ENCODE data around the gene PEAK3. TPM values are rescaled to one million over a fixed set of nuclear protein-coding genes. Genes with fewer than 3 reads are reported as not detected.

Gene PEAK3
- total and polyA plus RNA-seq, 8 donors, result 0.07 to 8.5 (median 0.16) TPM

DNA sequence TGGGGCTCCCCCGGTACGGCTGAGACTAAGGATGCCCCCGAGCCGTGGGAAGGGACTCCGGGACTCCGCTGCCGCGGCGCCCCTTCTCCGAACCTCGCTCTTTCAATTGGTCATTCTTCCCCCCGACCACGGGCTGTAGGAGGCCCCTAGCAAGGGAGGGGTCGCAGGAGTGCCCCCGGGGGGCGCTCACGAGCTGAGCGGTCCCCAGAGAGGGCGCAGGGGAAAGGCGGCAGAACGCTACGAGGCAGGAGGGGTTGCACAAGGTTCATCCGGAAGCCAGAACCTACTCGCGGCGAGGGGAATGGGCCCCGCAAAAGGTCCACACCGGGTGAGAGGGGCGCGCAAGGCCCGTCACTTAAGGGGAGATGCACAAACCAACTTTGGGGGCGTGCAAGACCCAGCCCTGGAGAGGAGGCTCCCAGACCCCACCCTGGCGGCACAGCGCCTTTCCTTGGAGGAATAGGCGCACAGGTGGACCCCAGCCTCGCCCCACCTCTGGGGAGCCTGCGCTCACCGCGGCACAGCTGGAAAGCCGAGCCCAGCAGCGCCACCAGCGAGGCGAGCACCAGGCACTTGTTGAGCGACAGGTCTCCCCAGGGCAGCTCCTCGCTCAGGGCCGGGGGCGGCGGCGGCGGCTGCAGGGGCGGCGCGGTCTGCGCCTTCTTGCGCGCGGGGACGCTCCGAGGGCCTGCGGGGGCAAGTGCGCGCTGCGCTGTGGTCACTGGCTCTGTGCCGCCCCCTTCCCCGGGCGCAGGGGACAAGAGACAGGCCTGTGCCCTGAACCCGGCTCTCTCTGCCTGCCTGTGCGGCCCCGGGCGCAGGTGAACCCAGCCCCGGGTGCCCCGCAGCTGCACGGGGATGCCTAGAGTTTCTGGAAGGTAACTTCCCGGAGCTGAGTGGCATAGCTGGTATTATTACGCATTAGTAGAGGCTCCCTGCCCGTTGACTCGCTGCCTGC, 28.6 kb downstream of the PEAK3 start:
- DNase-seq (no peak), ATAC-seq (no peak)
- peaks cover 23 to 41% of the 10 kb centered on the region in 2 donors for H3K4me1 ChIP-seq
- no peaks in the 10 kb centered on the region for H3K9me3 ChIP-seq
- peak overlapping the region in 1 of 2 donors; percentile 3 for H3K4me3 ChIP-seq
- no peak overlapping the region for H3K27ac ChIP-seq
- H3K27me3 ChIP-seq, result peaks cover 53 to 60% of the 10 kb centered on the region in 2 donors
- intact Hi-C loops (cut with DNase I), result no loop called here
- peaks cover 0 to 11% of the 10 kb centered on the region in 2 donors for H3K36me3 ChIP-seq
- TF ChIP-seq, protein P1, sequence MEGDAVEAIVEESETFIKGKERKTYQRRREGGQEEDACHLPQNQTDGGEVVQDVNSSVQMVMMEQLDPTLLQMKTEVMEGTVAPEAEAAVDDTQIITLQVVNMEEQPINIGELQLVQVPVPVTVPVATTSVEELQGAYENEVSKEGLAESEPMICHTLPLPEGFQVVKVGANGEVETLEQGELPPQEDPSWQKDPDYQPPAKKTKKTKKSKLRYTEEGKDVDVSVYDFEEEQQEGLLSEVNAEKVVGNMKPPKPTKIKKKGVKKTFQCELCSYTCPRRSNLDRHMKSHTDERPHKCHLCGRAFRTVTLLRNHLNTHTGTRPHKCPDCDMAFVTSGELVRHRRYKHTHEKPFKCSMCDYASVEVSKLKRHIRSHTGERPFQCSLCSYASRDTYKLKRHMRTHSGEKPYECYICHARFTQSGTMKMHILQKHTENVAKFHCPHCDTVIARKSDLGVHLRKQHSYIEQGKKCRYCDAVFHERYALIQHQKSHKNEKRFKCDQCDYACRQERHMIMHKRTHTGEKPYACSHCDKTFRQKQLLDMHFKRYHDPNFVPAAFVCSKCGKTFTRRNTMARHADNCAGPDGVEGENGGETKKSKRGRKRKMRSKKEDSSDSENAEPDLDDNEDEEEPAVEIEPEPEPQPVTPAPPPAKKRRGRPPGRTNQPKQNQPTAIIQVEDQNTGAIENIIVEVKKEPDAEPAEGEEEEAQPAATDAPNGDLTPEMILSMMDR (IDR thresholded peaks at IDR 0.05), result no peak

- intact Hi-C loops (cut with DNase I), result no loop called here
- peak overlapping the region in 1 of 2 donors; percentile 3 for H3K4me3 ChIP-seq
- no peak for ATAC-seq
- peaks cover 0 to 18% of the 10 kb centered on the region in 2 donors for H3K36me3 ChIP-seq
- H3K4me1 ChIP-seq, result peaks cover 23 to 41% of the 10 kb centered on the region in 2 donors
- no peaks in the 10 kb centered on the region for H3K9me3 ChIP-seq
- TF ChIP-seq, protein P1 (IDR thresholded peaks at IDR 0.05), result no peak
- peaks cover 53 to 60% of the 10 kb centered on the region in 2 donors for H3K27me3 ChIP-seq
- DNase-seq, result no peak
- H3K27ac ChIP-seq, result no peak overlapping the region
Observed at GRCh38 chr19:2252797-2253105, 29.2 kb downstream of the PEAK3 start.

DNA sequence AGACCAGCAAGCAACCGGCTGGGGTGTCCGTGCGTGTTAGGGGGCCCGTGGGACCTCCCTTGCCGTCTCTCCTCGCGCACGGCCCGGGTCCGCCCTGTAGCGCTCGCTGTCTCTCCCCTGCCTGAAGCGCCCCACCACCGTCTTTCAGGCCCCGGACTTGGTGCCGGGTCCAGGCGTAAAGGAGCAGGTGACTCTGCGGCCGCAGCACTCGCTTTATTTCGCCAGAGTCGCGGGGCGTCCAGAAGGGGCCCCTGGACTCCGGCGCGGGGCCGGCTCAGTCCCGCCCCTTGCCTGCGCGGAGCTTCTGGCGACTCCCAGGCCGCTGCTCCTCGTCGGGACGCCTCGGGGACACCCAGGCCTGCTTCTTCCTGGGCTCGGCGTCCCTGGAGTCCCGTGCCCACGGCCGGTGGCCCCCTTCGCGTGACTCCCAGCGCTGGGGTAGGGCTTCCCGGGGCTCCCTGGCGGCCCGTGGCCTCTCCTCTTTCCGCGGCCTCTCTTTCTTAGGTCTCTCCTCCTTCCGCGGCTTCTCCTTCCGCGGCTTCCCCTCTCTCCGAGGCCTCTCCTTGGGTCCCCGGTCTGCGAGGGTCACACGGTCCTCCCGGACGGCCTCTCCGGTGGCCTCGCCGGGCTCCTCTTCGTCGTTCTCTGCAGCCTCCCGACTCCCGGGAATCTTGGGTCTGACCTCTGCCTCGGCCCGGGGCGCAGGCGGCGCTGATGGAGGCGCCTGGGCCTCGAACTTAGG, 29.7 kb downstream of the PEAK3 start:
- Histone ChIP-seq H3K27ac (no peak overlapping the region), H3K4me1 (peaks cover 23 to 42% of the 10 kb centered on the region in 2 donors), H3K4me3 (no peak overlapping the region), H3K9me3 (no peaks in the 10 kb centered on the region), H3K36me3 (peaks cover 0 to 23% of the 10 kb centered on the region in 2 donors), H3K27me3 (peaks cover 53 to 60% of the 10 kb centered on the region in 2 donors)
- intact Hi-C loops (cut with DNase I), result no loop called here
- no peak for DNase-seq
- TF ChIP-seq, protein P1 (IDR thresholded peaks at IDR 0.05), result no peak
- ATAC-seq, result no peak

DNA sequence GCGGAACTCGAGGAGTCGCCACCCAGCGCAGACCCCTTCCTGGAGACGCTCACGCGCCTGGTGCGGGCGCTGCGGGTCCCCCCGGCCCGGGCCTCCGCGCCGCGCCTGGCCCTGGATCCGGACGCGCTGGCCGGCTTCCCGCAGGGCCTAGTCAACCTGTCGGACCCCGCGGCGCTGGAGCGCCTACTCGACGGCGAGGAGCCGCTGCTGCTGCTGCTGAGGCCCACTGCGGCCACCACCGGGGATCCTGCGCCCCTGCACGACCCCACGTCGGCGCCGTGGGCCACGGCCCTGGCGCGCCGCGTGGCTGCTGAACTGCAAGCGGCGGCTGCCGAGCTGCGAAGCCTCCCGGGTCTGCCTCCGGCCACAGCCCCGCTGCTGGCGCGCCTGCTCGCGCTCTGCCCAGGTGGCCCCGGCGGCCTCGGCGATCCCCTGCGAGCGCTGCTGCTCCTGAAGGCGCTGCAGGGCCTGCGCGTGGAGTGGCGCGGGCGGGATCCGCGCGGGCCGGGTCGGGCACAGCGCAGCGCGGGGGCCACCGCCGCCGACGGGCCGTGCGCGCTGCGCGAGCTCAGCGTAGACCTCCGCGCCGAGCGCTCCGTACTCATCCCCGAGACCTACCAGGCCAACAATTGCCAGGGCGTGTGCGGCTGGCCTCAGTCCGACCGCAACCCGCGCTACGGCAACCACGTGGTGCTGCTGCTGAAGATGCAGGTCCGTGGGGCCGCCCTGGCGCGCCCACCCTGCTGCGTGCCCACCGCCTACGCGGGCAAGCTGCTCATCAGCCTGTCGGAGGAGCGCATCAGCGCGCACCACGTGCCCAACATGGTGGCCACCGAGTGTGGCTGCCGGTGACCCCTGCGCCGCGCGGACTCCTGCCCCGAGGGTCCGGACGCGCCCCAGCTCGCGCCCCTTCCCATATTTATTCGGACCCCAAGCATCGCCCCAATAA, 30.6 kb downstream of the PEAK3 start:
- no peak for DNase-seq
- Histone ChIP-seq H3K4me3 (no peak overlapping the region), H3K4me1 (peaks cover 23 to 47% of the 10 kb centered on the region in 2 donors), H3K9me3 (no peaks in the 10 kb centered on the region), H3K27me3 (peaks cover 53 to 60% of the 10 kb centered on the region in 2 donors), H3K36me3 (peaks cover 0 to 31% of the 10 kb centered on the region in 2 donors), H3K27ac (no peak overlapping the region)
- no peak for ATAC-seq
- TF ChIP-seq, protein P1 (IDR thresholded peaks at IDR 0.05), result no peak
- intact Hi-C loops (cut with DNase I), result no loop called here

Data from left lung (tissue), 10 donors.